ENCODE measurements around the gene CTRB2. TPM values are rescaled to one million over a fixed set of nuclear protein-coding genes. Genes with fewer than 3 reads are reported as not detected.
A peak's percentile ranks its signal among the peaks of the same experiment; 100 is the strongest.

CTRB2 gene
- total RNA-seq, 6 donors from 2014 or later, result 9.8 to 15.9 TPM; not detected in 4

- Histone ChIP-seq H3K4me1 (peaks cover 0 to 10% (median 0%) of the 10 kb centered on the region in 4 donors), H3K4me3 (no peak overlapping the region), H3K27ac (no peak overlapping the region), H3K9me3 (no peaks in the 10 kb centered on the region), H3K27me3 (no peaks in the 10 kb centered on the region), H3K36me3 (no peaks in the 10 kb centered on the region)
- WGBS, 2 donors, result 47 to 59% methylated on average over 5 of the region's 5 CpGs
- TF ChIP-seq EP300 (IDR thresholded peaks at IDR 0.05), result no peak
- no peak for TF ChIP-seq POLR2AphosphoS5 (IDR thresholded peaks at IDR 0.05)
- DNase-seq, result no peak
- ATAC-seq (ENCODE audit: low FRiP score in 2 of 2), result no peak
These were observed 12.9 kb upstream of the CTRB2 start for GRCh38 chr16:75219838-75220237.

GRCh38 chr16:75219088-75219487 lies 12.1 kb upstream of the CTRB2 start:
- TF ChIP-seq POLR2AphosphoS5 (IDR thresholded peaks at IDR 0.05) (no peak), EP300 (IDR thresholded peaks at IDR 0.05) (no peak), POLR2A (IDR thresholded peaks at IDR 0.05) (no peak), CTCF (IDR thresholded peaks at IDR 0.05) (no peak)
- no peaks in the 10 kb centered on the region for H3K36me3 ChIP-seq
- 68% methylated on average over 2 to 3 of the region's 4 CpGs for WGBS, 2 donors
- no peak overlapping the region for H3K27ac ChIP-seq
- ATAC-seq (ENCODE audit: low FRiP score in 2 of 2) (no peak), DNase-seq (no peak)
- peaks cover 0 to 10% (median 0%) of the 10 kb centered on the region in 4 donors for H3K4me1 ChIP-seq
- H3K4me3 ChIP-seq, result no peak overlapping the region
- no peaks in the 10 kb centered on the region for H3K27me3 ChIP-seq
- no peaks in the 10 kb centered on the region for H3K9me3 ChIP-seq

GRCh38 chr16:75218256-75219076 lies 11.5 kb upstream of the CTRB2 start, which contains the start of gene CTRB1:
CTRB1 (plus strand) TSS chr16:75218988; CDS start chr16:75219008, 20 bp downstream.
- Histone ChIP-seq H3K4me3 (no peak within 1 kb of the TSS), H3K9me3 (no peaks in the 10 kb centered on the region), H3K4me1 (peaks cover 0 to 10% (median 0%) of the 10 kb centered on the region in 4 donors), H3K36me3 (no peaks in the 10 kb centered on the region), H3K27me3 (no peaks in the 10 kb centered on the region), H3K27ac (no peak within 1 kb of the TSS)
- WGBS, 2 donors, result 82 to 95% methylated on average over 6 to 13 of the region's 19 CpGs
- no peak for TF ChIP-seq POLR2AphosphoS5 (IDR thresholded peaks at IDR 0.05)
- no peak for TF ChIP-seq EP300 (IDR thresholded peaks at IDR 0.05)
- no peak for TF ChIP-seq CTCF (IDR thresholded peaks at IDR 0.05)
- TF ChIP-seq POLR2A (IDR thresholded peaks at IDR 0.05), result no peak
- ATAC-seq (ENCODE audit: low FRiP score in 2 of 2) (no peak), DNase-seq (peak in 1 of 2 donors; percentile 60)

GRCh38 chr16:75217389-75217851 lies 10.5 kb upstream of the CTRB2 start:
- Histone ChIP-seq H3K4me3 (no peak overlapping the region), H3K27ac (no peak overlapping the region), H3K27me3 (no peaks in the 10 kb centered on the region), H3K9me3 (no peaks in the 10 kb centered on the region), H3K36me3 (no peaks in the 10 kb centered on the region), H3K4me1 (peaks cover 0 to 10% (median 0%) of the 10 kb centered on the region in 4 donors)
- 89 to 96% methylated on average over 11 of the region's 11 CpGs for WGBS, 2 donors
- ATAC-seq (ENCODE audit: low FRiP score in 2 of 2) (no peak), DNase-seq (no peak)
- TF ChIP-seq CTCF (IDR thresholded peaks at IDR 0.05) (no peak), POLR2AphosphoS5 (IDR thresholded peaks at IDR 0.05) (no peak), EP300 (IDR thresholded peaks at IDR 0.05) (no peak), POLR2A (IDR thresholded peaks at IDR 0.05) (no peak)

- Histone ChIP-seq H3K27ac (no peak overlapping the region), H3K4me3 (no peak overlapping the region), H3K9me3 (no peaks in the 10 kb centered on the region), H3K4me1 (peaks cover 0 to 10% (median 0%) of the 10 kb centered on the region in 4 donors), H3K36me3 (no peaks in the 10 kb centered on the region), H3K27me3 (no peaks in the 10 kb centered on the region)
- TF ChIP-seq POLR2A (IDR thresholded peaks at IDR 0.05) (no peak), POLR2AphosphoS5 (IDR thresholded peaks at IDR 0.05) (no peak), CTCF (IDR thresholded peaks at IDR 0.05) (no peak), EP300 (IDR thresholded peaks at IDR 0.05) (no peak)
- no peak for ATAC-seq (ENCODE audit: low FRiP score in 2 of 2)
- no peak for DNase-seq
- WGBS, 2 donors, result 88 to 94% methylated on average over 7 of the region's 7 CpGs
These were observed 9.6 kb upstream of the CTRB2 start for GRCh38 chr16:75216576-75216975.
